PC-9 (cell line): Measurements from ENCODE around the gene TRPC4AP. TPM values are rescaled to one million over a fixed set of nuclear protein-coding genes. Genes with fewer than 3 reads are reported as not detected.

Experiments
- Bru-seq: library from RNA; stranded (reverse); fragments of 400-500 nt; gene quantifications from one replicate; lab custom pipeline; 2021; lab: Mats Ljungman, UMichigan
- BruChase-seq, 2 experiments: library from RNA; stranded (reverse); fragments of 400-500 nt; gene quantifications; one replicate each; lab custom pipeline; 2021; lab: Mats Ljungman, UMichigan
- BruUV-seq: library from RNA; stranded (reverse); fragments of 400-500 nt; replicated peaks from 2 replicates; lab custom pipeline; 2021; lab: Mats Ljungman, UMichigan
- CTCF ChIA-PET: fragments of 300-600 bp; sonication (Branson Sonifier 250); formaldehyde crosslinking; loops from one replicate; lab custom pipeline; 2022; ENCODE audit warnings: antibody characterized with exemption; lab: Charles Lee
- POLR2A ChIA-PET: fragments of 300-600 bp; sonication (Branson Sonifier 250); formaldehyde crosslinking; loops from one replicate; lab custom pipeline; 2022; ENCODE audit warnings: antibody characterized with exemption; ENCODE audit not compliant: unreplicated experiment; lab: Charles Lee
- DNase-seq, 2 experiments: peaks; one replicate each; pipeline versions ENCODE4 v3.0.0 to v3.0.0-alpha.2; 2015 to 2022; ENCODE audit warnings: mixed read lengths in 1 of 2
- H2AFZ ChIP-seq: fragments of 200-600 bp; sonication (generic); 2 replicates; pipeline ENCODE4 v1.8.1; 2017; ENCODE audit warnings: antibody characterized with exemption
- H3F3A ChIP-seq: fragments of 200-600 bp; sonication (generic); 2 replicates; pipeline ENCODE4 v1.8.1; 2017; ENCODE audit warnings: antibody characterized with exemption, mild to moderate bottlenecking, low read depth; ENCODE audit not compliant: insufficient read depth
- H3K27ac ChIP-seq: fragments of 200-600 bp; sonication (generic); 2 replicates; pipeline ENCODE4 v1.6.1; 2016; ENCODE audit warnings: mixed run types
- H3K27me3 ChIP-seq: fragments of 200-600 bp; sonication (generic); 2 replicates; pipeline ENCODE4 v1.6.1; 2016; ENCODE audit warnings: low read depth, mixed run types; ENCODE audit not compliant: insufficient read depth
- H3K36me3 ChIP-seq: fragments of 200-600 bp; sonication (generic); 2 replicates; pipeline ENCODE4 v1.6.1; 2016; ENCODE audit warnings: low read depth, mixed run types
- H3K4me1 ChIP-seq: fragments of 200-600 bp; sonication (generic); replicated peaks from 2 replicates; pipeline ENCODE4 v1.6.1; 2016; ENCODE audit warnings: mixed run types; ENCODE audit not compliant: insufficient read depth
- H3K4me2 ChIP-seq: fragments of 200-600 bp; sonication (generic); 2 replicates; pipeline ENCODE4 v1.6.1; 2017; ENCODE audit warnings: mixed run types
- H3K4me3 ChIP-seq: fragments of 200-600 bp; sonication (generic); 2 replicates; pipeline ENCODE4 v1.6.1; 2016; ENCODE audit warnings: mixed run types
- H3K79me2 ChIP-seq: fragments of 200-600 bp; sonication (generic); 2 replicates; pipeline ENCODE4 v1.6.1; 2017; ENCODE audit warnings: low read depth, mixed run types
- H3K9me2 ChIP-seq: fragments of 200-600 bp; sonication (generic); 2 replicates; pipeline ENCODE4 v1.8.1; 2017; ENCODE audit warnings: mild to moderate bottlenecking; ENCODE audit not compliant: insufficient read depth
- H3K9me3 ChIP-seq: fragments of 200-600 bp; sonication (generic); 2 replicates; pipeline ENCODE4 v1.8.1; 2016; ENCODE audit warnings: low read depth; ENCODE audit not compliant: insufficient read depth
- H4K20me1 ChIP-seq: fragments of 200-600 bp; sonication (generic); 2 replicates; pipeline ENCODE4 v1.8.1; 2017; ENCODE audit not compliant: insufficient read depth
- CTCF ChIP-seq: fragments of 200-600 bp; sonication (generic); conservative IDR thresholded peaks from 2 replicates; pipeline ENCODE4 v1.6.1; 2017; ENCODE audit warnings: mixed run types, antibody characterized with exemption, mild to moderate bottlenecking, moderate library complexity
- EZH2 ChIP-seq: fragments of 200-600 bp; sonication (generic); IDR thresholded peaks from 2 replicates; pipeline ENCODE4 v1.8.0; 2017; ENCODE audit warnings: antibody characterized with exemption, low read depth
- intact Hi-C: fragments of 100-400 bp; cut with micrococcal nuclease; formaldehyde crosslinking; loops from one replicate; pipeline ENCODE4 v1.10.0; 2022; ENCODE audit not compliant: unreplicated experiment
- long read RNA-seq: library from polyadenylated mRNA; stranded (forward); transcript quantifications from one replicate; pipeline ENCODE4 v2.0.0, GENCODE V29; 2022
- total RNA-seq: library from RNA; stranded (reverse); gene quantifications from 2 replicates; pipeline ENCODE4 v1.2.3, GENCODE V29; 2021

The TRPC4AP gene
- total RNA-seq (51.0 and 51.9 TPM in 2 replicates), Bru-seq, nascent RNA (percentile 87 among the genes with signal in this experiment), BruChase-seq, experiment 1, labeled RNA remaining after a 2-hour chase (percentile 87 among the genes with signal in this experiment), BruChase-seq, experiment 2, labeled RNA remaining after a 6-hour chase (percentile 76 among the genes with signal in this experiment)
- long read RNA-seq, transcript TRPC4AP-202 (19 exons, 3,138 nt), result minor isoform, 48 of 136 reads
- long read RNA-seq, transcript TRPC4AP-201 (19 exons, 3,226 nt), result major isoform, 57 of 136 reads
- long read RNA-seq, partial matches to known transcripts, result 8 of 136 reads
- long read RNA-seq, other reads (novel, unspliced or antisense), result 23 of 136 reads

- H4K20me1 ChIP-seq, result peaks cover 11% of the 10 kb centered on the region
- H3K4me1 ChIP-seq, result peaks cover 36% of the 10 kb centered on the region
- H3K79me2 ChIP-seq, result peaks cover 46% of the 10 kb centered on the region
- peaks cover 3% of the 10 kb centered on the region; the same call in 1 of the 2 replicates for H3K36me3 ChIP-seq
- BruUV-seq, result no TSS peak
- peaks cover 33% of the 10 kb centered on the region for H3F3A ChIP-seq
- ChIA-PET POLR2A (interaction anchor here (0.5 to 0.6 kb wide), 2 partner anchors 226 to 319 kb away, joined by 3 to 6 read pairs; no protein-coding TSS in a partner anchor), CTCF (interaction anchor here (0.6 to 1.7 kb wide), 3 partner anchors 12 to 219 kb away, joined by 4 to 5 read pairs (median 4); no protein-coding TSS in a partner anchor)
- TF ChIP-seq CTCF, result peak; percentile 94
- TF ChIP-seq EZH2, result no peak
- peak within 1 kb of the TSS; percentile 92 for H3K4me3 ChIP-seq
- H3K4me2 ChIP-seq, result peak within 1 kb of the TSS; percentile 93
- no peaks in the 10 kb centered on the region for H3K27me3 ChIP-seq
- H2AFZ ChIP-seq, result peak within 1 kb of the TSS; percentile 86
- peak within 1 kb of the TSS; percentile 98 for H3K27ac ChIP-seq
- DNase-seq, result peak; percentile 82 to 93
- no peaks in the 10 kb centered on the region for H3K9me2 ChIP-seq
- intact Hi-C loops, result loop anchor here (1.0 to 10.0 kb wide), 5 partner anchors 54 to 960 kb away; partner anchors contain the start of genes ACSS2, CEP250 and EDEM2
- H3K9me3 ChIP-seq, result no peaks in the 10 kb centered on the region
These were observed at the start of gene TRPC4AP for GRCh38 chr20:35092524-35093266. TSS of gene TRPC4AP (minus strand) at chr20:35092807. CDS start at chr20:35092781, 26 bp downstream.

GRCh38 chr20:35135867-35136586 lies 43.4 kb upstream of the TRPC4AP start:
- H3K27me3 ChIP-seq, result no peaks in the 10 kb centered on the region
- H3F3A ChIP-seq, result peaks cover 18% of the 10 kb centered on the region
- H3K4me2 ChIP-seq, result peak overlapping the region; percentile 38; the same call in 1 of the 2 replicates
- TF ChIP-seq CTCF (no peak), EZH2 (no peak)
- intact Hi-C loops, result no loop called here
- no peak overlapping the region for H3K4me3 ChIP-seq
- H3K4me1 ChIP-seq, result peaks cover 15% of the 10 kb centered on the region; the same call in 1 of the 2 replicates
- H3K9me3 ChIP-seq, result no peaks in the 10 kb centered on the region
- ChIA-PET CTCF (no interaction called here), POLR2A (no interaction called here)
- no peaks in the 10 kb centered on the region for H3K9me2 ChIP-seq
- H2AFZ ChIP-seq, result no peak overlapping the region
- H4K20me1 ChIP-seq, result no peaks in the 10 kb centered on the region
- peaks cover 48% of the 10 kb centered on the region for H3K36me3 ChIP-seq
- peak overlapping the region; percentile 62 for H3K27ac ChIP-seq
- DNase-seq, result peak; percentile 20 to 71
- no peaks in the 10 kb centered on the region for H3K79me2 ChIP-seq
- no TSS peak for BruUV-seq

GRCh38 chr20:35134880-35135279 lies 42.3 kb upstream of the TRPC4AP start:
- peak overlapping the region; percentile 62; the same call in 1 of the 2 replicates for H3K27ac ChIP-seq
- no peaks in the 10 kb centered on the region for H3K9me2 ChIP-seq
- H3K9me3 ChIP-seq, result no peaks in the 10 kb centered on the region
- H3K4me2 ChIP-seq, result no peak overlapping the region
- peaks cover 42% of the 10 kb centered on the region for H3K36me3 ChIP-seq
- TF ChIP-seq CTCF (no peak), EZH2 (no peak)
- no peak overlapping the region for H2AFZ ChIP-seq
- POLR2A ChIA-PET, result no interaction called here
- intact Hi-C loops, result no loop called here
- H3K4me3 ChIP-seq, result no peak overlapping the region
- H4K20me1 ChIP-seq, result no peaks in the 10 kb centered on the region
- H3K79me2 ChIP-seq, result no peaks in the 10 kb centered on the region
- no peak for DNase-seq
- peaks cover 22% of the 10 kb centered on the region for H3F3A ChIP-seq
- H3K27me3 ChIP-seq, result no peaks in the 10 kb centered on the region
- BruUV-seq, result no TSS peak
- CTCF ChIA-PET, result no interaction called here
- peaks cover 19% of the 10 kb centered on the region for H3K4me1 ChIP-seq
